HG03460 (cell line): ENCODE measurements around the gene PROP1.
"Not testable (repeated sequence)": the region's sequence is repeated elsewhere in the genome, so short reads cannot be mapped to it uniquely, and the experiment has no call there.

Experiments
- ATAC-seq: cut with Tn5 transposase; IDR thresholded peaks from one replicate; pipeline ENCODE4 v1.9.1; 2021; ENCODE audit not compliant: unreplicated experiment

PROP1 gene

GRCh38 chr5:177982956-177983355 is 13.1 kb downstream of the PROP1 start:
- no peak for ATAC-seq

- no peak for ATAC-seq
Measured at GRCh38 chr5:177982072-177982727, 13.8 kb downstream of the PROP1 start.

GRCh38 chr5:177981296-177982071 is 14.6 kb downstream of the PROP1 start:
- ATAC-seq: no peak

- no peak for ATAC-seq
Measured at GRCh38 chr5:177980743-177981151, 15.3 kb downstream of the PROP1 start.

- not testable (repeated sequence) for ATAC-seq
Measured at GRCh38 chr5:177977600-177977999, 18.4 kb downstream of the PROP1 start.

GRCh38 chr5:177973066-177973635 is 22.9 kb downstream of the PROP1 start:
- ATAC-seq: no peak

GRCh38 chr5:177972613-177973012 is 23.4 kb downstream of the PROP1 start:
- ATAC-seq: no peak

GRCh38 chr5:177972014-177972413 is 24.0 kb downstream of the PROP1 start:
- not testable (repeated sequence) for ATAC-seq

GRCh38 chr5:177968661-177969211 is 27.3 kb downstream of the PROP1 start:
- no peak for ATAC-seq

GRCh38 chr5:177967221-177967887 is 28.7 kb downstream of the PROP1 start:
- no peak for ATAC-seq

- ATAC-seq: no peak
Measured at GRCh38 chr5:177966839-177967166, 29.2 kb downstream of the PROP1 start.

GRCh38 chr5:177966009-177966838 is 29.8 kb downstream of the PROP1 start:
- no peak for ATAC-seq

- ATAC-seq: no peak
Measured at GRCh38 chr5:177964471-177964870, 31.6 kb downstream of the PROP1 start.

GRCh38 chr5:177963966-177964365 is 32.1 kb downstream of the PROP1 start:
- ATAC-seq: no peak

GRCh38 chr5:177959315-177959714 is 36.7 kb downstream of the PROP1 start:
- no peak for ATAC-seq

GRCh38 chr5:177958696-177959095 is 37.3 kb downstream of the PROP1 start:
- ATAC-seq: no peak

- no peak for ATAC-seq
Measured at GRCh38 chr5:177957241-177957640, 38.8 kb downstream of the PROP1 start.

GRCh38 chr5:177953101-177953500 is 42.9 kb downstream of the PROP1 start:
- not testable (repeated sequence) for ATAC-seq

GRCh38 chr5:177949656-177950055 is 46.4 kb downstream of the PROP1 start:
- not testable (repeated sequence) for ATAC-seq

- not testable (repeated sequence) for ATAC-seq
Measured at GRCh38 chr5:177949065-177949464, 47.0 kb downstream of the PROP1 start.
